GM19351 (cell line): ENCODE measurements around the gene CKLF.

Experiments
- ATAC-seq: cut with Tn5 transposase; IDR thresholded peaks from one replicate; pipeline ENCODE4 v1.9.1; 2021; ENCODE audit warnings: mild to moderate bottlenecking, moderate library complexity; ENCODE audit not compliant: unreplicated experiment

The CKLF gene

GRCh38 chr16:66614161-66614802 is 61.9 kb downstream of the CKLF start:
- no peak for ATAC-seq
